PFSK-1 (cell line): Measurements from ENCODE around the gene OTUD5.

ENCODE experiments used
- FOXP2 ChIP-seq: optimal IDR thresholded peaks from 2 replicates; pipeline ENCODE3; 2011; ENCODE audit warnings: borderline replicate concordance, control low read depth, inconsistent platforms; ENCODE audit not compliant: insufficient read depth; ENCODE audit errors: extremely low read length, extremely low read depth
- POLR2AphosphoS5 ChIP-seq: IDR thresholded peaks from 2 replicates; pipeline ENCODE4 v1.6.1; 2012; ENCODE audit warnings: low read depth, mild to moderate bottlenecking, control low read depth, low read length, moderate library complexity
- REST ChIP-seq, 2 experiments: IDR thresholded peaks; 2 replicates each; pipeline versions ENCODE4 v1.6.1 to v1.8.0; 2011 to 2012; ENCODE audit warnings: low read depth in 2 of 2, low read length in 2 of 2, control low read depth in 1 of 2, inconsistent platforms in 1 of 2, mild to moderate bottlenecking in 1 of 2, moderate library complexity in 1 of 2; ENCODE audit not compliant: insufficient read depth in 1 of 2
- SIN3A ChIP-seq: IDR thresholded peaks from 2 replicates; pipeline ENCODE4 v1.6.1; 2012; ENCODE audit warnings: mild to moderate bottlenecking, low read length, moderate library complexity, borderline replicate concordance; ENCODE audit not compliant: insufficient read depth
- TAF1 ChIP-seq: IDR thresholded peaks from 2 replicates; pipeline ENCODE4 v1.6.1; 2012; ENCODE audit warnings: low read length, control low read depth, borderline replicate concordance; ENCODE audit not compliant: insufficient read depth

DNA sequence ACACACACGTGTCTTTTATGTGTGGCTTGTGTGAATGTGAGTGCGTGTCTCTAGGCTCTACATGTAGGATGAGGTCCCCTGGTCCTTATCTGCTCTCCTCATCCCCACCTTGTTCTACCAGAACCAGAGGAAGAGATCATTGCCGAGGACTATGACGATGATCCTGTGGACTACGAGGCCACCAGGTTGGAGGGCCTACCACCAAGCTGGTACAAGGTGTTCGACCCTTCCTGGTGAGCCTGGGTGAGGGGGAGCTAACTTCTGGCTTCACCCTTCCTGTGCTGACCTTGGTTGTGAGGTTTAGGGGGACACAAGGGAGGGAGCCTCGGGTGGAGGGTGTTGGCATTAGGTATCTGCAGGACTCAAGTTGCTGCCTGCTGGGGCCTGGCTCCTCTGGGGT, 56.3 kb downstream of the OTUD5 start:
- no peak for TF ChIP-seq POLR2AphosphoS5
- no peak for TF ChIP-seq REST (IDR thresholded peaks at IDR 0.05; ENCODE audit: insufficient read depth in 1 of 2, low read depth in 2 of 2, low read length in 2 of 2)
- TF ChIP-seq SIN3A, result no peak
- no peak for TF ChIP-seq TAF1
- no peak for TF ChIP-seq FOXP2
